ENCODE measurements around the gene DUOX1. TPM values are rescaled to one million over a fixed set of nuclear protein-coding genes. Genes with fewer than 3 reads are reported as not detected.
A peak's percentile ranks its signal among the peaks of the same experiment; 100 is the strongest.

DUOX1 gene
- total and polyA plus RNA-seq, 2 donors (not counting 1 experiment from before 2014, with no cell fraction given) = not detected

GRCh38 chr15:45089712-45090373 is 40.0 kb upstream of the DUOX1 start:
- Histone ChIP-seq H3K27me3 (ENCODE audit: control insufficient read depth, insufficient read depth, low read length) (peaks cover 5% of the 10 kb centered on the region), H3K4me2 (ENCODE audit: extremely low read depth, insufficient read depth, low read length) (no peak overlapping the region)
- no peak for DNase-seq (ENCODE audit: low read depth in 2 of 2)

GRCh38 chr15:45091161-45091560 is 38.6 kb upstream of the DUOX1 start:
- Histone ChIP-seq H3K4me3 (replicated peaks in 1 of 4; ENCODE audit: control extremely low read depth in 1 of 4, insufficient read depth in 1 of 4, low read depth in 3 of 4, low read length in 4 of 4) (no peak overlapping the region), H3K79me2 (ENCODE audit: control insufficient read depth, insufficient read depth, low read length) (no peaks in the 10 kb centered on the region), H3K4me2 (ENCODE audit: extremely low read depth, insufficient read depth, low read length) (no peak overlapping the region), H3K27ac (ENCODE audit: insufficient read depth, low read length) (no peak overlapping the region), H3K36me3 (ENCODE audit: control insufficient read depth, insufficient read depth, low read length) (no peaks in the 10 kb centered on the region), H3K9me3 (ENCODE audit: control insufficient read depth, insufficient read depth, low read depth, low read length) (no peaks in the 10 kb centered on the region), H3K9ac (ENCODE audit: insufficient read depth, low read length) (no peak overlapping the region), H2AFZ (ENCODE audit: low read length) (no peak overlapping the region), H3K4me1 (ENCODE audit: control insufficient read depth, extremely low read depth, insufficient read depth, low read length) (no peaks in the 10 kb centered on the region), H4K20me1 (ENCODE audit: control insufficient read depth, extremely low read depth, insufficient read depth, low read length) (no peaks in the 10 kb centered on the region), H3K27me3 (ENCODE audit: control insufficient read depth, insufficient read depth, low read length) (peaks cover 5% of the 10 kb centered on the region)
- peak; percentile 19 for DNase-seq (ENCODE audit: low read depth in 2 of 2)
- TF ChIP-seq EZH2 (IDR thresholded peaks at IDR 0.05; ENCODE audit: low read length, missing control alignments) (no peak), CTCF (conservative IDR thresholded peaks at IDR 0.05 in 1 of 2, IDR thresholded peaks at IDR 0.05 in 1 of 2; ENCODE audit: low read depth in 1 of 2, low read length in 2 of 2) (no peak)

More at GRCh38 chr15:45089712-45090373, 40.0 kb upstream of the DUOX1 start:
- Histone ChIP-seq H3K9me3 (ENCODE audit: control insufficient read depth, insufficient read depth, low read depth, low read length) (no peaks in the 10 kb centered on the region), H3K36me3 (ENCODE audit: control insufficient read depth, insufficient read depth, low read length) (no peaks in the 10 kb centered on the region), H3K9ac (ENCODE audit: insufficient read depth, low read length) (no peak overlapping the region), H2AFZ (ENCODE audit: low read length) (no peak overlapping the region), H3K4me1 (ENCODE audit: control insufficient read depth, extremely low read depth, insufficient read depth, low read length) (no peaks in the 10 kb centered on the region), H3K4me3 (replicated peaks in 1 of 4; ENCODE audit: control extremely low read depth in 1 of 4, insufficient read depth in 1 of 4, low read depth in 3 of 4, low read length in 4 of 4) (no peak overlapping the region), H3K79me2 (ENCODE audit: control insufficient read depth, insufficient read depth, low read length) (no peaks in the 10 kb centered on the region), H4K20me1 (ENCODE audit: control insufficient read depth, extremely low read depth, insufficient read depth, low read length) (no peaks in the 10 kb centered on the region), H3K27ac (ENCODE audit: insufficient read depth, low read length) (no peak overlapping the region)
- no peak for TF ChIP-seq EZH2 (IDR thresholded peaks at IDR 0.05; ENCODE audit: low read length, missing control alignments)
- TF ChIP-seq CTCF (conservative IDR thresholded peaks at IDR 0.05 in 1 of 2, IDR thresholded peaks at IDR 0.05 in 1 of 2; ENCODE audit: low read depth in 1 of 2, low read length in 2 of 2) = no peak

- H3K4me1 ChIP-seq (ENCODE audit: control insufficient read depth, extremely low read depth, insufficient read depth, low read length) = no peaks in the 10 kb centered on the region
- no peaks in the 10 kb centered on the region for H3K36me3 ChIP-seq (ENCODE audit: control insufficient read depth, insufficient read depth, low read length)
- H3K9ac ChIP-seq (ENCODE audit: insufficient read depth, low read length) = no peak overlapping the region
- H4K20me1 ChIP-seq (ENCODE audit: control insufficient read depth, extremely low read depth, insufficient read depth, low read length) = no peaks in the 10 kb centered on the region
- no peak overlapping the region for H3K4me3 ChIP-seq (replicated peaks in 1 of 4; ENCODE audit: control extremely low read depth in 1 of 4, insufficient read depth in 1 of 4, low read depth in 3 of 4, low read length in 4 of 4)
- peaks cover 5% of the 10 kb centered on the region for H3K27me3 ChIP-seq (ENCODE audit: control insufficient read depth, insufficient read depth, low read length)
- H3K27ac ChIP-seq (ENCODE audit: insufficient read depth, low read length) = no peak overlapping the region
- DNase-seq (ENCODE audit: low read depth in 2 of 2) = no peak
- no peaks in the 10 kb centered on the region for H3K79me2 ChIP-seq (ENCODE audit: control insufficient read depth, insufficient read depth, low read length)
- TF ChIP-seq CTCF (conservative IDR thresholded peaks at IDR 0.05 in 1 of 2, IDR thresholded peaks at IDR 0.05 in 1 of 2; ENCODE audit: low read depth in 1 of 2, low read length in 2 of 2) (no peak), EZH2 (IDR thresholded peaks at IDR 0.05; ENCODE audit: low read length, missing control alignments) (no peak)
- H2AFZ ChIP-seq (ENCODE audit: low read length) = no peak overlapping the region
- no peak overlapping the region for H3K4me2 ChIP-seq (ENCODE audit: extremely low read depth, insufficient read depth, low read length)
- H3K9me3 ChIP-seq (ENCODE audit: control insufficient read depth, insufficient read depth, low read depth, low read length) = no peaks in the 10 kb centered on the region
These were observed 38.2 kb upstream of the DUOX1 start for GRCh38 chr15:45091576-45091975.
